ENCODE measurements around the gene EHBP1.

- TF ChIP-seq CTCF (conservative IDR thresholded peaks at IDR 0.05 in 1 of 2, IDR thresholded peaks at IDR 0.05 in 1 of 2; ENCODE audit: low read depth in 1 of 2, low read length in 2 of 2) (no peak), EZH2 (IDR thresholded peaks at IDR 0.05; ENCODE audit: low read length, missing control alignments) (no peak)
These were observed 165.5 kb downstream of the EHBP1 start for GRCh38 chr2:62870966-62871365.

Measured in fibroblast of lung (primary cell).